Measurements from ENCODE around the gene POU4F3. TPM values are rescaled to one million over a fixed set of nuclear protein-coding genes. Genes with fewer than 3 reads are reported as not detected.

POU4F3 gene
- total RNA-seq, 1 experiment from 2014 or later: 0.15 TPM

DNA sequence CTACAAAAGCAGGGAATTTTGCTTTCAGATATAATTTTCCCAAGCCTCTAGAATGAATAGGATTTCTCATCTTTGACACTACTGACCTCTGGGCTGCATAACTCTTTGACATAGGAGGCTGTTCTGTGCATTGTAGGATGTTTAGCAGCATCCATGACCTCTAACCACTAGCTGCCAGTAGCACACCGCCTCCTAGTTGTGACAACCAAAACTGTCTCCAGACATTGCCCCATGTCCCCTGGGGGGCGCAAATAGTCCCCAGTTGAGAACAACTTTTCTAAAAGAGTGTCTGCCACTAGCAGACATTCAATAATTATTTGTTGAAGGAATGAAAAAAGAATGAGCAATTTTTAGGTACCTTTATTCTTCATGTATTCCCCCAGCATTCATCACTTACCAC lies 51.8 kb downstream of the POU4F3 start:
- POLR2A ChIA-PET: no interaction called here
- RAD21 ChIA-PET (ENCODE audit: low non-redundant PET in 1 of 2, low total read pairs in 2 of 2, uncharacterized antibody in 2 of 2, unreplicated experiment in 2 of 2): no interaction called here
- intact Hi-C loops (cut with micrococcal nuclease): no loop called here
- Histone ChIP-seq H3K27ac (ENCODE audit: low read depth, low read length) (no peak overlapping the region), H3K9ac (ENCODE audit: low read length) (no peak overlapping the region), H4K20me1 (ENCODE audit: insufficient read depth) (no peaks in the 10 kb centered on the region), H3K9me3 (ENCODE audit: control insufficient read depth in 1 of 2, insufficient read depth in 1 of 2, low read depth in 1 of 2, low read length in 2 of 2) (no peaks in the 10 kb centered on the region), H3K4me1 (ENCODE audit: control insufficient read depth in 1 of 2, insufficient read depth in 2 of 2, low read length in 2 of 2) (peaks cover 0 to 5% of the 10 kb centered on the region in 2 experiments; a peak in 2 of 4 replicates), H3K27me3 (ENCODE audit: insufficient read depth, low read length) (peaks cover 18% of the 10 kb centered on the region), H3K4me3 (replicated peaks in 1 of 2; ENCODE audit: low read depth in 1 of 2, low read length in 2 of 2) (no peak overlapping the region), H3K79me2 (ENCODE audit: insufficient read depth, low read length) (no peaks in the 10 kb centered on the region), H3K9me2 (ENCODE audit: insufficient read depth) (no peaks in the 10 kb centered on the region), H3K4me2 (ENCODE audit: low read length) (no peak overlapping the region), H2AFZ (ENCODE audit: low read depth, low read length, poor library complexity, severe bottlenecking) (no peak overlapping the region), H3K36me3 (ENCODE audit: control insufficient read depth in 1 of 2, insufficient read depth in 2 of 2, low read length in 2 of 2) (no peaks in the 10 kb centered on the region)
- no TSS peak for BruUV-seq (replicated peaks)
- DNase-seq (ENCODE audit: low read depth, low spot score) (peak; percentile 6), ATAC-seq (peak; percentile 82)
- CTCF ChIA-PET: no interaction called here
- peak; percentile 66 to 91 (median 74) for TF ChIP-seq CTCF (IDR thresholded peaks at IDR 0.05 in 2 of 3, conservative IDR thresholded peaks at IDR 0.05 in 1 of 3; ENCODE audit: borderline replicate concordance in 1 of 3, insufficient read depth in 1 of 3, low read depth in 2 of 3, low read length in 2 of 3)
- TF ChIP-seq ZFX (IDR thresholded peaks at IDR 0.05): no peak
- peak; percentile 52 for TF ChIP-seq RAD21 (IDR thresholded peaks at IDR 0.05; ENCODE audit: low read depth)

Other genes starting within 250 kb of the POU4F3 start
- 2.6 TPM for gene PLAC8L1, start 233.3 kb upstream of the POU4F3 start, total RNA-seq (2021; ENCODE audit: unreplicated experiment)
- 171 TPM for gene LARS1, start 156.2 kb upstream of the POU4F3 start, total RNA-seq (2021; ENCODE audit: unreplicated experiment)
- gene RBM27, start 135.2 kb upstream of the POU4F3 start, total RNA-seq (2021; ENCODE audit: unreplicated experiment): 15.2 TPM
- 83.5 TPM for gene TCERG1, start 108.5 kb downstream of the POU4F3 start, total RNA-seq (2021; ENCODE audit: unreplicated experiment)
- not detected for gene GPR151, start 177.4 kb downstream of the POU4F3 start, total RNA-seq (2021; ENCODE audit: unreplicated experiment)